ENCODE measurements around the gene IRF6. TPM values are rescaled to one million over a fixed set of nuclear protein-coding genes. Genes with fewer than 3 reads are reported as not detected.

Gene IRF6
- total RNA-seq, 1 donor from 2014 or later: 43.3 TPM

DNA sequence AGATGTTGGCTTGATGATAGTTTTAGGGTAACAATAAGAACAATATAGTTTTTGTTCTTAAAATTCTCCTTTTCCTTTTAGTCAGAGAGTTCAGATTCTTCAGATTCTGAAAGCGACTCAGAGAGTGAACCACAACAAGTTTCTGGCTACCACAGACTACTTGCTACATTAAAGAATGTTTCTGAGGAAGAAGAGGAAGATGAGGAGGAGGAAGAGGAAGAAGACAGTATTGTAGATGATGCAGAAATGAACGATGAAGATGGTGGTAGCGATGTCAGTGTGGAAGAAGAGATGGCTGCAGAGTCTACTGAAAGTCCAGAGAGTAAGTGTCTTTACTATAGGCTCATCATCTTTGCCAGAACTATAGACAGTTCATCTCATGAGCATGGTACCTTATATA lies 24.8 kb upstream of the IRF6 start:
- Histone ChIP-seq H3K27me3 (ENCODE audit: low read depth) (no peaks in the 10 kb centered on the region), H3K36me3 (peaks cover 54% of the 10 kb centered on the region), H3K4me3 (no peak overlapping the region), H3K9me3 (replicated peaks) (no peaks in the 10 kb centered on the region), H3K4me1 (peaks cover 30% of the 10 kb centered on the region), H3K27ac (replicated peaks) (no peak overlapping the region)
- no peak for DNase-seq
- TF ChIP-seq, protein P1, sequence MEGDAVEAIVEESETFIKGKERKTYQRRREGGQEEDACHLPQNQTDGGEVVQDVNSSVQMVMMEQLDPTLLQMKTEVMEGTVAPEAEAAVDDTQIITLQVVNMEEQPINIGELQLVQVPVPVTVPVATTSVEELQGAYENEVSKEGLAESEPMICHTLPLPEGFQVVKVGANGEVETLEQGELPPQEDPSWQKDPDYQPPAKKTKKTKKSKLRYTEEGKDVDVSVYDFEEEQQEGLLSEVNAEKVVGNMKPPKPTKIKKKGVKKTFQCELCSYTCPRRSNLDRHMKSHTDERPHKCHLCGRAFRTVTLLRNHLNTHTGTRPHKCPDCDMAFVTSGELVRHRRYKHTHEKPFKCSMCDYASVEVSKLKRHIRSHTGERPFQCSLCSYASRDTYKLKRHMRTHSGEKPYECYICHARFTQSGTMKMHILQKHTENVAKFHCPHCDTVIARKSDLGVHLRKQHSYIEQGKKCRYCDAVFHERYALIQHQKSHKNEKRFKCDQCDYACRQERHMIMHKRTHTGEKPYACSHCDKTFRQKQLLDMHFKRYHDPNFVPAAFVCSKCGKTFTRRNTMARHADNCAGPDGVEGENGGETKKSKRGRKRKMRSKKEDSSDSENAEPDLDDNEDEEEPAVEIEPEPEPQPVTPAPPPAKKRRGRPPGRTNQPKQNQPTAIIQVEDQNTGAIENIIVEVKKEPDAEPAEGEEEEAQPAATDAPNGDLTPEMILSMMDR (IDR thresholded peaks at IDR 0.05; ENCODE audit: borderline replicate concordance): no peak
- intact Hi-C loops (cut with micrococcal nuclease): no loop called here

DNA sequence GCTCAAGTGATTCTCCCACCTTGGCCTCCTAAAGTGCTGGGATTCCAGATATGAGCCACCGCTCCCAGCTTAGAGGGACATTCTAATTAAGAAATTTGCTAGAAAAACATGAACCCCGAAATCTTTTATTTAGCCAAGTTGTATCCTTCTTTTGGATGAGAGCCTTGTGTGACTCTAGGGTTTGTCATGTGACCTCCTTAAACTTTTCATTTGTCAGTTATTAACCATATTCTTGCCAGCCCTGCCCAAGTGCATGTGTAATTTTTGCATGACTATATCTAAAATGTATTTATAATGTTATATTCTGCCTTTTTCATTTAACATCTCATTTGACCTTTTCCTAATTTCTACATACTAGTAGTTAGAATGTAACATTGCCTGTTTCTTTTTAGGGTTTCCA lies 23.8 kb upstream of the IRF6 start:
- H3K27me3 ChIP-seq (ENCODE audit: low read depth): no peaks in the 10 kb centered on the region
- intact Hi-C loops (cut with micrococcal nuclease): no loop called here
- no peaks in the 10 kb centered on the region for H3K9me3 ChIP-seq (replicated peaks)
- H3K27ac ChIP-seq (replicated peaks): no peak overlapping the region
- no peak for DNase-seq
- H3K36me3 ChIP-seq: peaks cover 45% of the 10 kb centered on the region
- peaks cover 30% of the 10 kb centered on the region for H3K4me1 ChIP-seq
- TF ChIP-seq, protein P1 (IDR thresholded peaks at IDR 0.05; ENCODE audit: borderline replicate concordance): no peak
- no peak overlapping the region for H3K4me3 ChIP-seq

DNA sequence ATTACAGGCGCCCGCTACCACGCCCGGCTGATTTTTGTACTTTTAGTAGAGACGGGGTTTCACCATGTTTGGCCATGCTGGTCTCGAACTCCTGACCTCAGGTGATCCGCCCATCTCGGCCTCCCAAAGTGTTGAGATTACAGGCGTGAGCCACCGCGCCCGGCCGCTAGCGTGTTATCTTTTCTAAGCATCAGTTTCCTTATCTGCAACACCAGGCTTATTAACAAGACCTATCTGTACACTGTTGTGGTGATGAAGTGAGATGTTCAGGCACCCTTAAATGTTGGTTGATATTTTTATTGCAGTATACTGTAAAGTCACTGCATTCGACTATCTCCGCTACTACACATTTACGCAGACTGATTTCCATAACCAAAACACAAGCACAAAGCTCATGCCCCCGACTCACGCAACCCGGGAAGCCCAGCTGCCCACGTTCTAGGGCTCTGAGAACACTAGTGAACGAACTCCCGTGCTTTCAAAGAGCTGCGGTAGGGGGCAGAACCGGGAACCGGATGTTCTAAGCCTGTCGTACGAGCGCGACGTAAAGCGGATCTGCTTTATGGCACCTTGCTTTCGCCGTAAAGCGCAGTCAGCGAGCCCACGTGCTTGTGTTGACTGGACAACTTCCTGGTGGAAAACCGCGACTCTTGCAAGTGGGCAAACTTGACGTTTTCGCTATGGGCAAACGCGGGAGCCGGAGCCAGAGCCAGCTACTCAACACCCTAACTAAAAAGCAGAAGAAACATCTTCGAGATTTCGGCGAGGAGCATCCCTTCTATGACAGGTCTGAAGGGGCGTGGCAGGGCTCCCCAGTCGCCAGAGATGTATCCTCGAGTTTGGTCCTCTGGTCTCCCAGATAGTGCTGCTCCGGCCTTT lies 21.7 kb upstream of the IRF6 start, which contains the start of gene UTP25:
TSS of gene UTP25 (plus strand) at position 589 of the 879 bp plus-strand sequence. CDS start at position 681, 92 bp downstream.
- H3K36me3 ChIP-seq: peaks cover 24% of the 10 kb centered on the region
- intact Hi-C loops (cut with micrococcal nuclease): no loop called here
- H3K27me3 ChIP-seq (ENCODE audit: low read depth): no peaks in the 10 kb centered on the region
- H3K9me3 ChIP-seq (replicated peaks): no peaks in the 10 kb centered on the region
- peaks cover 41% of the 10 kb centered on the region for H3K4me1 ChIP-seq
- H3K27ac ChIP-seq (replicated peaks): peak within 1 kb of the TSS; percentile 79
- TF ChIP-seq, protein P1 (IDR thresholded peaks at IDR 0.05; ENCODE audit: borderline replicate concordance): peak; percentile 81
- peak; percentile 93 for DNase-seq
- H3K4me3 ChIP-seq: peak within 1 kb of the TSS; percentile 89

DNA sequence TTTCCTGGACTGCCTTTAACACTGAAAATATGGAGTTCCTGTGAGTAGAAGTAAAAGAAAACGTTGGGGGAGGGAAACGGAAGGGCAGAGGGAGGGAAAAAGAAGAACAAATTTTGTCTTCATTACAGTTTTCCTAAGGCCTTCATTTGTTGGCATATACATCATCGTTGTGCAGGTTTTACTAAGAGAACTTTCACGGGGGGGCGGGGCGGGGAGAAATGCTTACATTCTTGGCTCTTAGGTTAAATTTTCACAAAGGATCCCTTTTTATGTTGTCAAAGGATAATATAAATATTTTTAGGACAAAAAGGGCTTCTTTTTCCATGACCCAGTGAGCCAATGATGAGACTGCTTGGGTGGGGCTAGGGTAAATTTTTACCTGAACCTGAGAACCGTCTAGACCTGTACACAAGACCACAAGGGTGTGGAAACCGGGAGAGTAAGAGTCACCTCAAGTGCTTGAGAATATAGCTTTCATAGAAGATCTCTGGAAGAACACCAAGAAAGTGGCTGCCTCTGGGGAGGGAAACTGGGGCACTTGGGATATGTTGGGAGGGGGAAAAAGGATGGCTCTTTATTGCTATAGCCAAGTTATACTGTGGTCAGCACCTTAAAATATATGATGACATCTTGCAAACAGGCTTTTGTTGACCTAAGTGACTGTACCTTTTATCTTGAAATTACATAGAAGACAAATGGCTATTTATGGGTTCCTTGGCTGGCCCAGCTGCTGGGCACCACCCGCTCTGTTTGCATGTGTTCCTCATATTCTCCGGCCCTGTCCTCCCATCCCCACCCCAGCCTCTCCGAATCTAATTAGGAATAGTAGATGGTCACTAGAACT lies 19.9 kb upstream of the IRF6 start:
- DNase-seq: no peak
- H3K4me1 ChIP-seq: peaks cover 41% of the 10 kb centered on the region
- H3K4me3 ChIP-seq: no peak overlapping the region
- no peaks in the 10 kb centered on the region for H3K9me3 ChIP-seq (replicated peaks)
- TF ChIP-seq, protein P1 (IDR thresholded peaks at IDR 0.05; ENCODE audit: borderline replicate concordance): no peak
- intact Hi-C loops (cut with micrococcal nuclease): no loop called here
- no peak overlapping the region for H3K27ac ChIP-seq (replicated peaks)
- H3K27me3 ChIP-seq (ENCODE audit: low read depth): no peaks in the 10 kb centered on the region
- H3K36me3 ChIP-seq: peaks cover 5% of the 10 kb centered on the region

DNA sequence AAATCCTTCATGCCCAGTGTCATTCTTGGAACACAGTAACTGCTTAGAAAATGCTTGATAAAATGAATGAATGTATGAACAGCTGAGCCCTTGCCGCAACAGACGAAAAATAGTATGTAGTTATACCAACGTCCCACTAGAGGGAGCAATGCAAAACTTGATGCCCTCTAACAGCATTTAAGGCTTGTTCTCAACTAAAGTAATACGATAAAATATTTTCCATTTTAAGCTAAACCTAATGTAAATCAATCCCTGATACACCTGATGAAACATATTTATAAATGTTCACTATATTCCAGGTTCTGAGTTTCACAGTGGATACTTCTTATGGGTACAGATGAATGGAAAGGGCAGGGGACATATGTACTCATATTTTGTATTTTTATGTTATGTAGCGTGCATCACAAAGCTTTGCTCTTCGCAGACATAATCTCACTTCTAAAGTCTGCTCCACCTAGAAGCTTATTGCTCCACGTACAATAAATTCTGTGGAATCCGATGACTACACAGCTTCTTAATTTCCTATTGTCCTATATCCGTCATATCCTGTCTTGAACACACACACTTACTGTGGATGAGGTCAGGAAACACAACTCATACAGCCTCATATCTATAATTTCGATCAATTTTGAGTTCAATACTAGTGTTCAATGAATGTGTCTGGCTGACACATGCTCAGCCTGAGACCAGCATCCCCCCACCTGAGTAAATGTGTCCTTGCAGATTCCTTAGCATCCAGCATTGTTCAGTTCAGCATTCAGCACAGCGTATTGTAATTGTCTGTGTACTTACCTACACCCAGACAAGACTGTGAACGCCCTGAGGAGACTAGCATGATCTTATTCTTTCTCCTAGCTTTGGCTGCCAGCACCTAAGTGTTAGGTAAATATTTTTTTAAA lies 17.4 kb upstream of the IRF6 start:
- no peaks in the 10 kb centered on the region for H3K9me3 ChIP-seq (replicated peaks)
- peaks cover 23% of the 10 kb centered on the region for H3K4me1 ChIP-seq
- H3K27me3 ChIP-seq (ENCODE audit: low read depth): peaks cover 12% of the 10 kb centered on the region
- intact Hi-C loops (cut with micrococcal nuclease): no loop called here
- DNase-seq: no peak
- peak overlapping the region; percentile 67 for H3K27ac ChIP-seq (replicated peaks)
- peak overlapping the region; percentile 35 for H3K4me3 ChIP-seq
- H3K36me3 ChIP-seq: no peaks in the 10 kb centered on the region
- TF ChIP-seq, protein P1 (IDR thresholded peaks at IDR 0.05; ENCODE audit: borderline replicate concordance): peak; percentile 83
